HEK293 (cell line): ENCODE results near the gene MTHFSD.

Experiments
- CTCF ChIP-seq: fragments of 450-650 bp; formaldehyde crosslinking; IDR thresholded peaks from 2 replicates; pipeline ENCODE4 v1.5.1; 2016; ENCODE audit warnings: missing biosample characterization, missing genetic modification characterization
- EGR2 ChIP-seq: fragments of 450-650 bp; formaldehyde crosslinking; IDR thresholded peaks from 2 replicates; pipeline ENCODE4 v1.5.1; 2016; ENCODE audit warnings: low read depth, missing biosample characterization, missing genetic modification characterization
- GLI2 ChIP-seq: fragments of 450-650 bp; formaldehyde crosslinking; IDR thresholded peaks from 2 replicates; pipeline ENCODE4; 2017; ENCODE audit warnings: missing biosample characterization, missing genetic modification characterization, low read depth, borderline replicate concordance
- HIC1 ChIP-seq: fragments of 450-650 bp; formaldehyde crosslinking; IDR thresholded peaks from 2 replicates; pipeline ENCODE4 v1.5.1; 2016; ENCODE audit warnings: missing biosample characterization, missing genetic modification characterization
- HOXD13 ChIP-seq: sonication (generic); formaldehyde crosslinking; IDR thresholded peaks from 2 replicates; pipeline ENCODE4 v1.8.0; 2022; ENCODE audit warnings: missing genetic modification reagents, borderline replicate concordance
- KLF16 ChIP-seq: fragments of 450-650 bp; formaldehyde crosslinking; IDR thresholded peaks from 2 replicates; pipeline ENCODE4 v1.5.1; 2017; ENCODE audit warnings: missing biosample characterization, missing genetic modification characterization
- KLF17 ChIP-seq: fragments of 450-650 bp; formaldehyde crosslinking; IDR thresholded peaks from 2 replicates; pipeline ENCODE4 v1.5.1; 2016; ENCODE audit warnings: missing biosample characterization, missing genetic modification characterization
- KLF8 ChIP-seq: fragments of 450-650 bp; formaldehyde crosslinking; IDR thresholded peaks from 2 replicates; pipeline ENCODE4 v1.5.1; 2016; ENCODE audit warnings: missing biosample characterization, missing genetic modification characterization
- MEIS1 ChIP-seq: sonication (generic); formaldehyde crosslinking; IDR thresholded peaks from 2 replicates; pipeline ENCODE4 v1.8.1; 2022; ENCODE audit warnings: missing genetic modification reagents, mild to moderate bottlenecking, borderline replicate concordance
- PATZ1 ChIP-seq: fragments of 450-650 bp; formaldehyde crosslinking; IDR thresholded peaks from 2 replicates; pipeline ENCODE4 v1.5.1; 2016; ENCODE audit warnings: missing biosample characterization, missing genetic modification characterization
- SALL2 ChIP-seq: fragments of 450-650 bp; formaldehyde crosslinking; IDR thresholded peaks from 2 replicates; pipeline ENCODE4 v1.5.0; 2017; ENCODE audit warnings: missing biosample characterization, mild to moderate bottlenecking, missing genetic modification characterization, borderline replicate concordance
- SCRT1 ChIP-seq: fragments of 450-650 bp; formaldehyde crosslinking; IDR thresholded peaks from 2 replicates; pipeline ENCODE4 v1.5.1; 2016; ENCODE audit warnings: missing biosample characterization, missing genetic modification characterization, borderline replicate concordance
- TCF7L2 ChIP-seq: IDR thresholded peaks from 2 replicates; pipeline ENCODE4 v1.6.1; 2011; ENCODE audit warnings: low read depth, mild to moderate bottlenecking, inconsistent platforms, low read length, moderate library complexity, borderline replicate concordance
- ZBTB1 ChIP-seq: fragments of 450-650 bp; formaldehyde crosslinking; IDR thresholded peaks from 2 replicates; pipeline ENCODE4 v1.5.1; 2016; ENCODE audit warnings: missing biosample characterization, missing genetic modification characterization
- ZNF121 ChIP-seq: fragments of 450-650 bp; formaldehyde crosslinking; IDR thresholded peaks from 2 replicates; pipeline ENCODE4 v1.5.1; 2016; ENCODE audit warnings: missing biosample characterization, missing genetic modification characterization
- ZNF138 ChIP-seq: fragments of 450-650 bp; formaldehyde crosslinking; IDR thresholded peaks from 2 replicates; pipeline ENCODE4 v1.5.1; 2016; ENCODE audit warnings: missing biosample characterization, missing genetic modification characterization, borderline replicate concordance
- ZNF26 ChIP-seq: fragments of 450-650 bp; formaldehyde crosslinking; IDR thresholded peaks from 2 replicates; pipeline ENCODE4 v1.5.1; 2016; ENCODE audit warnings: missing biosample characterization, missing genetic modification characterization
- ZNF311 ChIP-seq: fragments of 450-650 bp; formaldehyde crosslinking; IDR thresholded peaks from 2 replicates; pipeline ENCODE4 v1.5.1; 2017; ENCODE audit warnings: missing biosample characterization, missing genetic modification characterization, borderline replicate concordance
- ZNF394 ChIP-seq: fragments of 450-650 bp; formaldehyde crosslinking; IDR thresholded peaks from 2 replicates; pipeline ENCODE4 v1.5.1; 2016; ENCODE audit warnings: missing biosample characterization, missing genetic modification characterization, mild to moderate bottlenecking, moderate library complexity, borderline replicate concordance
- ZNF473 ChIP-seq: fragments of 450-650 bp; formaldehyde crosslinking; IDR thresholded peaks from 2 replicates; pipeline ENCODE4 v1.5.1; 2017; ENCODE audit warnings: missing biosample characterization, missing genetic modification characterization
- ZNF48 ChIP-seq: fragments of 450-650 bp; formaldehyde crosslinking; IDR thresholded peaks from 2 replicates; pipeline ENCODE4 v1.5.1; 2016; ENCODE audit warnings: missing biosample characterization, missing genetic modification characterization
- ZNF501 ChIP-seq: fragments of 450-650 bp; formaldehyde crosslinking; IDR thresholded peaks from 2 replicates; pipeline ENCODE4 v1.5.1; 2016; ENCODE audit warnings: missing biosample characterization, missing genetic modification characterization
- ZNF510 ChIP-seq: fragments of 450-650 bp; formaldehyde crosslinking; IDR thresholded peaks from 2 replicates; pipeline ENCODE4 v1.5.1; 2018; ENCODE audit warnings: mild to moderate bottlenecking, missing genetic modification characterization, missing biosample characterization; ENCODE audit not compliant: insufficient replicate concordance
- ZNF529 ChIP-seq: fragments of 450-650 bp; formaldehyde crosslinking; IDR thresholded peaks from 2 replicates; pipeline ENCODE4 v1.5.1; 2017; ENCODE audit warnings: missing genetic modification characterization, missing biosample characterization; ENCODE audit not compliant: insufficient replicate concordance
- ZNF548 ChIP-seq: fragments of 450-650 bp; formaldehyde crosslinking; IDR thresholded peaks from 2 replicates; pipeline ENCODE4 v1.5.1; 2016; ENCODE audit warnings: missing biosample characterization, missing genetic modification characterization
- ZNF561 ChIP-seq: fragments of 450-650 bp; IDR thresholded peaks from 2 replicates; pipeline ENCODE4 v1.5.1; 2018; ENCODE audit warnings: missing biosample characterization, missing genetic modification characterization, borderline replicate concordance
- ZNF596 ChIP-seq: fragments of 450-650 bp; IDR thresholded peaks from 2 replicates; pipeline ENCODE4 v1.5.0; 2018; ENCODE audit warnings: missing biosample characterization, mild to moderate bottlenecking, missing genetic modification characterization, moderate library complexity
- ZNF626 ChIP-seq: fragments of 450-650 bp; sonication (Bioruptor Pico); formaldehyde crosslinking; IDR thresholded peaks from 2 replicates; pipeline ENCODE4 v1.5.1; 2018; ENCODE audit warnings: missing biosample characterization, missing genetic modification characterization, inconsistent platforms
- ZNF777 ChIP-seq: fragments of 450-650 bp; formaldehyde crosslinking; IDR thresholded peaks from 2 replicates; pipeline ENCODE4 v1.5.1; 2017; ENCODE audit warnings: missing biosample characterization, missing genetic modification characterization, borderline replicate concordance
- ZNF830 ChIP-seq: fragments of 450-650 bp; IDR thresholded peaks from 2 replicates; pipeline ENCODE4 v1.5.0; 2018; ENCODE audit warnings: missing biosample characterization, missing genetic modification characterization, low read depth, mild to moderate bottlenecking, moderate library complexity
- ZXDB ChIP-seq: fragments of 450-650 bp; formaldehyde crosslinking; IDR thresholded peaks from 2 replicates; pipeline ENCODE4 v1.5.1; 2016; ENCODE audit warnings: missing biosample characterization, missing genetic modification characterization

MTHFSD gene

GRCh38 chr16:86575754-86576557 lies 20.9 kb upstream of the MTHFSD start (continued):
- TF ChIP-seq SALL2 (tag by site-specific recombination) (no peak), ZNF501 (no peak), ZNF394 (tag by site-specific recombination) (0 out of 2 replicates have a peak, but pooled peaks have one; percentile 28), KLF16 (tag by site-specific recombination) (peak; percentile 78; the same call in 1 of the 2 replicates), ZNF596 (tag by site-specific recombination) (peak; percentile 95), ZNF626 (no peak), HOXD13 (CRISPR knock-in tag) (no peak), KLF17 (tag by site-specific recombination) (no peak), PATZ1 (tag by site-specific recombination) (peak; percentile 85), SCRT1 (tag by site-specific recombination) (no peak), KLF8 (tag by site-specific recombination) (peak; percentile 63), ZNF121 (tag by site-specific recombination) (no peak), ZNF26 (no peak), ZNF138 (tag by site-specific recombination) (no peak), ZXDB (tag by site-specific recombination) (no peak; the same call in none of the 2 replicates), ZNF777 (tag by site-specific recombination) (no peak), CTCF (tag by site-specific recombination) (peak; percentile 80), MEIS1 (CRISPR knock-in tag) (peak; percentile 49; the same call in 1 of the 2 replicates), ZNF548 (no peak), ZNF48 (tag by site-specific recombination) (no peak), ZBTB1 (tag by site-specific recombination) (no peak), ZNF830 (tag by site-specific recombination) (no peak), EGR2 (tag by site-specific recombination) (peak; percentile 92), TCF7L2 (no peak), ZNF529 (tag by site-specific recombination) (no peak), ZNF561 (tag by site-specific recombination) (peak; percentile 75), ZNF473 (no peak), GLI2 (tag by site-specific recombination) (no peak), HIC1 (tag by site-specific recombination) (no peak), ZNF510 (tag by site-specific recombination) (no peak), ZNF311 (no peak)
